ENCODE measurements around the gene SYTL3. TPM values are rescaled to one million over a fixed set of nuclear protein-coding genes. Genes with fewer than 3 reads are reported as not detected.

SYTL3 gene
- total RNA-seq, 1 experiment from 2014 or later, result 0.09 TPM

GRCh38 chr6:158705386-158706126, 55.7 kb downstream of the SYTL3 start:
- no peak overlapping the region for H2BK20ac ChIP-seq (ENCODE audit: low read depth, low read length, poor library complexity, severe bottlenecking)
- no peak overlapping the region for H3K18ac ChIP-seq (ENCODE audit: insufficient read length, low read depth, low read length)
- H3K56ac ChIP-seq (ENCODE audit: insufficient read length, low read depth, low read length), result no peak overlapping the region
- no peak overlapping the region for H3K23ac ChIP-seq (ENCODE audit: insufficient read length, low read depth, low read length)
- no peak overlapping the region for H4K91ac ChIP-seq (ENCODE audit: insufficient read length, low read depth, low read length)
- no peaks in the 10 kb centered on the region for H3K79me1 ChIP-seq (ENCODE audit: insufficient read depth, low read depth, low read length, poor library complexity, severe bottlenecking)
- no peak overlapping the region for H3K14ac ChIP-seq (ENCODE audit: insufficient read depth, low read length)
- no peaks in the 10 kb centered on the region for H3K4me1 ChIP-seq (ENCODE audit: insufficient read depth, low read length)
- no peaks in the 10 kb centered on the region; a peak in 1 of 5 replicates for H3K9me3 Mint-ChIP-seq
- WGBS (ENCODE audit: extremely low coverage, insufficient read length, low lambda C conversion rate), result no CpG with 5 or more reads among the region's 13 CpGs
- no peak overlapping the region for H3K9ac ChIP-seq (ENCODE audit: extremely low read depth, insufficient read length, low read length)
- H3K27ac ChIP-seq (ENCODE audit: insufficient read length, low read depth, low read length), result no peak overlapping the region
- H3T11ph ChIP-seq (ENCODE audit: low read length), result no peak overlapping the region
- H3K27ac Mint-ChIP-seq, result no peak overlapping the region
- no peak overlapping the region for H4K5ac ChIP-seq (ENCODE audit: insufficient read length, low read depth, low read length)
- peaks cover 5% of the 10 kb centered on the region; the same call in 1 of the 2 replicates for H3K27me3 Mint-ChIP-seq (ENCODE audit: low read depth)
- no peak overlapping the region for H4K8ac ChIP-seq (replicated peaks; ENCODE audit: insufficient read length, low read depth, low read length)
- H3K4ac ChIP-seq (ENCODE audit: low read depth, low read length), result no peak overlapping the region
- H4K20me1 ChIP-seq (ENCODE audit: control insufficient read depth, insufficient read depth, insufficient read length), result peaks cover 5% of the 10 kb centered on the region
- H2BK12ac ChIP-seq (ENCODE audit: insufficient read length, low read depth, low read length), result no peak overlapping the region
- H3K23me2 ChIP-seq (ENCODE audit: insufficient read length, low read depth, low read length, poor library complexity, severe bottlenecking), result peaks cover 2% of the 10 kb centered on the region
- no peak overlapping the region for H2BK5ac ChIP-seq (ENCODE audit: insufficient read length, low read length)
- no peak overlapping the region for H3K4me2 ChIP-seq (ENCODE audit: insufficient read depth, insufficient read length, low read length)
- no peaks in the 10 kb centered on the region for H3K27me3 ChIP-seq (ENCODE audit: insufficient read depth, low read length)
- H2BK120ac ChIP-seq (ENCODE audit: low read depth, low read length, poor library complexity, severe bottlenecking), result no peak overlapping the region
- H3K9me3 ChIP-seq (ENCODE audit: control insufficient read depth, low read depth, low read length), result no peaks in the 10 kb centered on the region
- no peak overlapping the region for H2AK5ac ChIP-seq (ENCODE audit: insufficient read length, low read length)
- H3K79me2 ChIP-seq (ENCODE audit: insufficient read depth, low read length), result no peaks in the 10 kb centered on the region
- H2AFZ ChIP-seq (ENCODE audit: low read length), result no peak overlapping the region
- no peak overlapping the region for H3K4me3 Mint-ChIP-seq
- no peak for DNase-seq
- H3K36me3 Mint-ChIP-seq (ENCODE audit: insufficient read depth in 1 of 3, low read depth in 3 of 3), result no peaks in the 10 kb centered on the region; a peak in 1 of 7 replicates
- H3K4me1 Mint-ChIP-seq, result peaks cover 5 to 12% of the 10 kb centered on the region in 2 experiments; a peak in 3 of 4 replicates
- no peak for TF ChIP-seq CTCF (conservative IDR thresholded peaks at IDR 0.05)
- no peak overlapping the region for H2BK15ac ChIP-seq (ENCODE audit: low read depth, low read length)

Measured in H9 (cell line).